GM19193 (cell line): Measurements from ENCODE around the gene DCLK3.

Source experiments
- POLR2A ChIP-seq: IDR thresholded peaks from 4 replicates; pipeline ENCODE4 v1.6.1; 2011; ENCODE audit not compliant: insufficient read depth, insufficient read length; ENCODE audit errors: extremely low read depth

DCLK3 gene

GRCh38 chr3:36743826-36744225 is 20.5 kb downstream of the DCLK3 start:
- no peak for TF ChIP-seq POLR2A

- TF ChIP-seq POLR2A = no peak
Observed at GRCh38 chr3:36741285-36741684, 23.1 kb downstream of the DCLK3 start.

GRCh38 chr3:36740787-36741186 is 23.6 kb downstream of the DCLK3 start:
- no peak for TF ChIP-seq POLR2A

- no peak for TF ChIP-seq POLR2A
Observed at GRCh38 chr3:36738702-36739101, 25.7 kb downstream of the DCLK3 start.

- TF ChIP-seq POLR2A = no peak
Observed at GRCh38 chr3:36736301-36736700, 28.1 kb downstream of the DCLK3 start.

GRCh38 chr3:36734742-36735141 is 29.6 kb downstream of the DCLK3 start:
- no peak for TF ChIP-seq POLR2A

GRCh38 chr3:36733723-36734122 is 30.6 kb downstream of the DCLK3 start:
- no peak for TF ChIP-seq POLR2A

- no peak for TF ChIP-seq POLR2A
Observed at GRCh38 chr3:36733162-36733696, 31.1 kb downstream of the DCLK3 start.

GRCh38 chr3:36730966-36731365 is 33.4 kb downstream of the DCLK3 start:
- TF ChIP-seq POLR2A = no peak

- TF ChIP-seq POLR2A = no peak
Observed at GRCh38 chr3:36729204-36730056, 34.9 kb downstream of the DCLK3 start.

- no peak for TF ChIP-seq POLR2A
Observed at GRCh38 chr3:36714343-36715086, 49.8 kb downstream of the DCLK3 start.

GRCh38 chr3:36713904-36714303 is 50.4 kb downstream of the DCLK3 start:
- TF ChIP-seq POLR2A = no peak

- no peak for TF ChIP-seq POLR2A
Observed at GRCh38 chr3:36710606-36711005, 53.7 kb downstream of the DCLK3 start.

- no peak for TF ChIP-seq POLR2A
Observed at GRCh38 chr3:36709826-36710365, 54.5 kb downstream of the DCLK3 start.

- no peak for TF ChIP-seq POLR2A
Observed at GRCh38 chr3:36709281-36709680, 55.1 kb downstream of the DCLK3 start.
